A549 (cell line): ENCODE results near the gene PPM1G. TPM values are rescaled to one million over a fixed set of nuclear protein-coding genes. Genes with fewer than 3 reads are reported as not detected.
A peak's percentile ranks its signal among the peaks of the same experiment; 100 is the strongest.

ENCODE experiments used
- ATAC-seq, 2 experiments: fragments of 200-7000 bp in 1 of 2; fragments of >200 bp in 1 of 2; cut with Nextera tagmentation in 1 of 2; cut with Tn5 transposase in 1 of 2; 3 replicates each; pipeline versions ENCODE4 v1.8.0 to v1.9.1; 2018 to 2020; ENCODE audit warnings: mild to moderate bottlenecking in 1 of 2, moderate library complexity in 1 of 2
- CTCF ChIA-PET: fragments of 300-600 bp; sonication (Branson Sonifier 250); formaldehyde crosslinking; extraction: SDS; loops from one replicate; lab custom pipeline; 2021; ENCODE audit warnings: antibody characterized with exemption, inconsistent platforms; lab: Yijun Ruan, JAX
- POLR2A ChIA-PET: fragments of 350-600 bp; formaldehyde crosslinking; extraction: SDS; loops from one replicate; lab custom pipeline; 2021; ENCODE audit warnings: antibody characterized with exemption, inconsistent platforms; lab: Yijun Ruan, JAX
- DNase-seq, 2 experiments: peaks; one replicate each; pipeline versions ENCODE4 v3.0.0 to v3.0.0-alpha.2; 2011 to 2016; ENCODE audit warnings: low read depth in 1 of 2, low spot score in 1 of 2
- FAIRE-seq: peaks from 2 replicates; lab custom pipeline; 2011; peaks lifted over from hg19 to GRCh38; lab: Jason Lieb, UNC
- H3K27ac ChIP-seq, 2 experiments: fragments of >200 bp; sonication (Bioruptor Twin); formaldehyde crosslinking; 3 replicates each; pipeline ENCODE4 v1.5.1; 2016 to 2017
- H3K4me1 ChIP-seq: fragments of >200 bp; sonication (Bioruptor Twin); formaldehyde crosslinking; 3 replicates; pipeline ENCODE4 v1.6.1; 2016
- H3K4me2 ChIP-seq: fragments of >200 bp; sonication (Bioruptor Twin); formaldehyde crosslinking; 3 replicates; pipeline ENCODE4 v1.6.1; 2016
- H3K4me3 ChIP-seq: fragments of >200 bp; sonication (Bioruptor Twin); formaldehyde crosslinking; 3 replicates; pipeline ENCODE4 v1.5.1; 2016
- H3K9me3 ChIP-seq: fragments of >200 bp; sonication (Bioruptor Twin); formaldehyde crosslinking; 3 replicates; pipeline ENCODE4 v1.6.1; 2016
- BCL3 ChIP-seq: fragments of >200 bp; sonication (Bioruptor Twin); formaldehyde crosslinking; IDR thresholded peaks from 3 replicates; pipeline ENCODE4 v1.6.1; 2016
- FOSB ChIP-seq: fragments of 250-450 bp; sonication (Bioruptor Pico); IDR thresholded peaks from 2 replicates; pipeline ENCODE4 v1.5.0; 2020; ENCODE audit warnings: mild to moderate bottlenecking, moderate library complexity
- FOSL2 ChIP-seq, 2 experiments: fragments of 450-650 bp in 1 of 2; fragments of >200 bp in 1 of 2; sonication (Bioruptor Twin) in 1 of 2; formaldehyde crosslinking; IDR thresholded peaks; 2 replicates each; pipeline versions ENCODE4 v1.5.0 to v1.6.1; 2016 to 2020; ENCODE audit warnings: mild to moderate bottlenecking in 1 of 2, moderate library complexity in 1 of 2
- GATA3 ChIP-seq: IDR thresholded peaks from 2 replicates; pipeline ENCODE4 v1.6.1; 2012; ENCODE audit warnings: borderline replicate concordance
- HEYL ChIP-seq: fragments of 250-450 bp; sonication (Bioruptor Pico); IDR thresholded peaks from 2 replicates; pipeline ENCODE4 v1.8.0; 2021; ENCODE audit warnings: mild to moderate bottlenecking, moderate library complexity
- HOXA7 ChIP-seq: fragments of 250-450 bp; sonication (Bioruptor Pico); IDR thresholded peaks from 2 replicates; pipeline ENCODE4 v1.5.0; 2020; ENCODE audit warnings: mild to moderate bottlenecking, moderate library complexity
- NR3C1 ChIP-seq: fragments of >200 bp; sonication (Bioruptor Twin); formaldehyde crosslinking; IDR thresholded peaks from 3 replicates; pipeline ENCODE4 v1.6.1; 2017
- POLR2AphosphoS2 ChIP-seq: conservative IDR thresholded peaks from 2 replicates; pipeline ENCODE4 v1.6.1; 2012; ENCODE audit warnings: low read length, improper control_type of control experiment, inconsistent platforms
- RCOR1 ChIP-seq: fragments of 150-350 bp; IDR thresholded peaks from 2 replicates; pipeline ENCODE4 v1.6.1; 2014; ENCODE audit warnings: antibody characterized with exemption, low read length, low read depth
- TFCP2L1 ChIP-seq: fragments of 250-450 bp; sonication (Bioruptor Pico); IDR thresholded peaks from 2 replicates; pipeline ENCODE4 v1.5.0; 2021; ENCODE audit warnings: mild to moderate bottlenecking
- TP53 ChIP-seq: fragments of 250-450 bp; sonication (Bioruptor Pico); IDR thresholded peaks from 2 replicates; pipeline ENCODE4 v1.5.0; 2021; ENCODE audit warnings: mild to moderate bottlenecking, moderate library complexity
- ZSCAN20 ChIP-seq: fragments of 250-450 bp; sonication (Bioruptor Pico); IDR thresholded peaks from 2 replicates; pipeline ENCODE4 v1.8.0; 2022; ENCODE audit warnings: mild to moderate bottlenecking, moderate library complexity
- WGBS: methylation state at CpG from one replicate; pipeline ENCODE4 v1.1.6; 2017; ENCODE audit errors: missing lambda C conversion rate; 5-methylcytosine and 5-hydroxymethylcytosine counted together
- polyA plus RNA-seq, 4 experiments: library from polyadenylated mRNA; depleted of rRNA in 3 of 4; stranded (reverse); fragments of >200 nt; fragmentation: RNase III in 1 of 4; extraction: RNeasy Plus Mini Kit Qiagen cat#74134 plus additional on column Dnase treatment in 1 of 4; gene quantifications; 2 replicates in 3 of 4; 3 replicates in 1 of 4; pipeline ENCODE4 v1.2.3, GENCODE V29; 2011 to 2017
- TF ChIP-seq, protein P1 (sequence below): fragments of 250-450 bp; sonication (Bioruptor Pico); IDR thresholded peaks from 2 replicates; pipeline ENCODE4 v1.5.0; 2020; ENCODE audit warnings: low read depth, mild to moderate bottlenecking, moderate library complexity
- TF ChIP-seq, protein P2 (sequence below): fragments of 250-450 bp; sonication (Bioruptor Pico); IDR thresholded peaks from 2 replicates; pipeline ENCODE4 v1.5.0; 2021; ENCODE audit warnings: mild to moderate bottlenecking, moderate library complexity, borderline replicate concordance
- TF ChIP-seq, protein P3 (sequence below): IDR thresholded peaks from 2 replicates; pipeline ENCODE4 v1.6.1; 2012
- TF ChIP-seq, protein P4 (sequence below): IDR thresholded peaks from 2 replicates; pipeline ENCODE4 v1.6.1; 2012; ENCODE audit warnings: low read depth, borderline replicate concordance

PPM1G gene
- polyA plus RNA-seq, 2 of the 4 experiments (the other 2 are of a cell fraction) = 129 to 230 TPM

GRCh38 chr2:27379383-27379835, 30.0 kb downstream of the PPM1G start:
- Histone ChIP-seq H3K27ac (peak overlapping the region; percentile 92 to 94), H3K4me3 (peak overlapping the region; percentile 72), H3K4me2 (peak overlapping the region; percentile 93), H3K9me3 (no peaks in the 10 kb centered on the region), H3K4me1 (peaks cover 24% of the 10 kb centered on the region)
- ChIA-PET CTCF (interaction anchor here (0.6 to 6.9 kb wide), 10 partner anchors 8 to 145 kb away, joined by 3 to 50 read pairs (median 4); partner anchors contain the start of genes EIF2B4 and SNX17), POLR2A (interaction anchor here (2.0 to 3.0 kb wide), 3 partner anchors 10 to 30 kb away, joined by 8 to 26 read pairs (median 18); partner anchors contain the start of genes EIF2B4, GTF3C2, PPM1G and SNX17)
- ATAC-seq = no peak
- no peak for DNase-seq
- no peak for FAIRE-seq
- WGBS = 89% methylated on average over 2 of the region's 2 CpGs
- TF ChIP-seq, protein P1, sequence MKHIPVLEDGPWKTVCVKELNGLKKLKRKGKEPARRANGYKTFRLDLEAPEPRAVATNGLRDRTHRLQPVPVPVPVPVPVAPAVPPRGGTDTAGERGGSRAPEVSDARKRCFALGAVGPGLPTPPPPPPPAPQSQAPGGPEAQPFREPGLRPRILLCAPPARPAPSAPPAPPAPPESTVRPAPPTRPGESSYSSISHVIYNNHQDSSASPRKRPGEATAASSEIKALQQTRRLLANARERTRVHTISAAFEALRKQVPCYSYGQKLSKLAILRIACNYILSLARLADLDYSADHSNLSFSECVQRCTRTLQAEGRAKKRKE = no peak
- TF ChIP-seq HOXA7 (CRISPR knock-in tag) = peak; percentile 69; the same call in 1 of the 2 replicates
- no peak for TF ChIP-seq TFCP2L1 (CRISPR knock-in tag)
- 0 out of 2 replicates have a peak, but pooled peaks have one; percentile 52 for TF ChIP-seq POLR2AphosphoS2
- TF ChIP-seq, protein P2, sequence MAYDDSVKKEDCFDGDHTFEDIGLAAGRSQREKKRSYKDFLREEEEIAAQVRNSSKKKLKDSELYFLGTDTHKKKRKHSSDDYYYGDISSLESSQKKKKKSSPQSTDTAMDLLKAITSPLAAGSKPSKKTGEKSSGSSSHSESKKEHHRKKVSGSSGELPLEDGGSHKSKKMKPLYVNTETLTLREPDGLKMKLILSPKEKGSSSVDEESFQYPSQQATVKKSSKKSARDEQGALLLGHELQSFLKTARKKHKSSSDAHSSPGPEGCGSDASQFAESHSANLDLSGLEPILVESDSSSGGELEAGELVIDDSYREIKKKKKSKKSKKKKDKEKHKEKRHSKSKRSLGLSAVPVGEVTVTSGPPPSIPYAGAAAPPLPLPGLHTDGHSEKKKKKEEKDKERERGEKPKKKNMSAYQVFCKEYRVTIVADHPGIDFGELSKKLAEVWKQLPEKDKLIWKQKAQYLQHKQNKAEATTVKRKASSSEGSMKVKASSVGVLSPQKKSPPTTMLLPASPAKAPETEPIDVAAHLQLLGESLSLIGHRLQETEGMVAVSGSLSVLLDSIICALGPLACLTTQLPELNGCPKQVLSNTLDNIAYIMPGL (CRISPR knock-in tag) = 0 out of 2 replicates have a peak, but pooled peaks have one; percentile 49
- TF ChIP-seq, protein P3, sequence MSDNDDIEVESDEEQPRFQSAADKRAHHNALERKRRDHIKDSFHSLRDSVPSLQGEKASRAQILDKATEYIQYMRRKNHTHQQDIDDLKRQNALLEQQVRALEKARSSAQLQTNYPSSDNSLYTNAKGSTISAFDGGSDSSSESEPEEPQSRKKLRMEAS = no peak
- TF ChIP-seq HEYL (CRISPR knock-in tag) = no peak
- TF ChIP-seq TP53 (CRISPR knock-in tag) = peak; percentile 12; the same call in 1 of the 2 replicates
- TF ChIP-seq RCOR1 = no peak
- TF ChIP-seq FOSB = peak; percentile 71; the same call in 1 of the 2 replicates
- TF ChIP-seq GATA3 = no peak

- CTCF ChIA-PET = interaction anchor here (0.6 to 6.9 kb wide), 13 partner anchors 8 to 417 kb away, joined by 3 to 50 read pairs (median 3); partner anchors contain the start of genes EIF2B4 and SNX17
- FAIRE-seq (no peak), ATAC-seq (no peak; a peak in 1 of 6 replicates), DNase-seq (no peak)
- Histone ChIP-seq H3K4me2 (peak overlapping the region; percentile 93), H3K27ac (peak overlapping the region in 1 of 2 experiments; percentile 94; a peak in 3 of 6 replicates), H3K4me1 (peaks cover 24% of the 10 kb centered on the region), H3K4me3 (peak overlapping the region; percentile 72; the same call in 2 of the 3 replicates), H3K9me3 (no peaks in the 10 kb centered on the region)
- TF ChIP-seq NR3C1 = no peak
- TF ChIP-seq TP53 (CRISPR knock-in tag) = no peak
- no peak for TF ChIP-seq ZSCAN20 (CRISPR knock-in tag)
- TF ChIP-seq BCL3 = no peak; the same call in 2 of the 3 replicates
- no peak for TF ChIP-seq FOSL2 (IDR thresholded peaks at IDR 0.05)
- no peak for TF ChIP-seq FOSL2 (CRISPR knock-in tag; IDR thresholded peaks at IDR 0.05)
- TF ChIP-seq, protein P4, sequence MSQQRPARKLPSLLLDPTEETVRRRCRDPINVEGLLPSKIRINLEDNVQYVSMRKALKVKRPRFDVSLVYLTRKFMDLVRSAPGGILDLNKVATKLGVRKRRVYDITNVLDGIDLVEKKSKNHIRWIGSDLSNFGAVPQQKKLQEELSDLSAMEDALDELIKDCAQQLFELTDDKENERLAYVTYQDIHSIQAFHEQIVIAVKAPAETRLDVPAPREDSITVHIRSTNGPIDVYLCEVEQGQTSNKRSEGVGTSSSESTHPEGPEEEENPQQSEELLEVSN = no peak
- POLR2A ChIA-PET = interaction anchor here (0.6 to 3.0 kb wide), 4 partner anchors 9 to 78 kb away, joined by 3 to 26 read pairs (median 13); partner anchors contain the start of genes EIF2B4, GTF3C2, PPM1G and SNX17
- WGBS = 90% methylated on average over 8 of the region's 9 CpGs
These were observed 30.5 kb downstream of the PPM1G start for GRCh38 chr2:27378809-27379290.
